T-helper 9 cell (primary cell): ENCODE data around the gene SEMA3C.

Experiments used
- DNase-seq: peaks from one replicate; pipeline ENCODE4 v3.0.0-alpha.2; 2020

The SEMA3C gene

DNA sequence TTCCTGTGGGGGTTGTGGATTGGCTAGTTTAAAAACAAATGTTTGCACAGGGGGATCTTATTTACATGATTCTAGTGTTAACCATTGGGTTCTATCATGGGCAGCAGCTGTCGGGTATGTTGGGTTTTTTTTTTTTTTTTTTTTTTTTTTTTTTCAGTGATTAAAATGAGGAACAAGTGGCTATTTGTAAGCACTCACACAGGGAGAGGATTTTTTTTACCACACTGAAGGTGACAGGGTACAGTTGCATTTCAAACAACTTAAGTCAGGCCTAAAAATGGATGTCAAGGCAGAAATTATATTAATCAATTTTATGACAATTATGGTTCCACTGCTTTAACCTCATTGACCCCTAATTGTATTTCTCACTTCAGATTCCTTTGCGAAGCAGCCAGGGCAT, 187.6 kb downstream of the SEMA3C start:
- no peak for DNase-seq

DNA sequence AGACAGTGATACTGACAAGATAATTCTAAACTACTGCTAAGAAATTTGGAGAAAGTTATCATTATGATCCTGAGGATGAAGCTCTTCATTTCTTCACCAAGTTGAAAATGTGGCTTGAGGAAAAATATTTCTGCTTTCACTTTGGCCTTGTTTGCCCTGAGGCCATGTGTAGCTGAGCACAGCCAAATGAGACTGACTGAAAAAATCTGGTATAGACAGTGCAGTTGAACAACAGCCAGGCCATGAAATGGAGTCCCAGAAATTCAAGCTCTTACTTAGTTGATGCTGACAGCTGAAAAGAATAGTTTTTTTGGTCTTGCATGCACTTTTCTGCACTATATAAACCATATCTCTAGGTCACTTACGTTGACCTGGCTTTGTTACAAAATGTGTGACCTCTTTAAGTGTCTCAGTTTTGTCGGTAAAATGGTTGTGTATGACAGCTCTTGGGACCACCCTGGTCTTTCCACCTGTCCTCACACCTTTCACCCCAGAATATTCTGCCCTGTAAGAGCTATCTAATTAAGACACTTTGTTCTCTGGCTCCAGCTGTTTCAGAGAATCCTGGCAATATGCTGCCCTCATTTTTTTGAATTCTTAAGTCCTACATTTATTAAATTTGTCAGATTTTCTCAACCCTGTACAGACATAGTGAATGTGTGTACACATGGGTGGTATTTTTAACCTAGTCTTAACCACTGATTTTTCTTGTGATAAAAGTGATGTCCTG, 189.1 kb downstream of the SEMA3C start:
- no peak for DNase-seq

DNA sequence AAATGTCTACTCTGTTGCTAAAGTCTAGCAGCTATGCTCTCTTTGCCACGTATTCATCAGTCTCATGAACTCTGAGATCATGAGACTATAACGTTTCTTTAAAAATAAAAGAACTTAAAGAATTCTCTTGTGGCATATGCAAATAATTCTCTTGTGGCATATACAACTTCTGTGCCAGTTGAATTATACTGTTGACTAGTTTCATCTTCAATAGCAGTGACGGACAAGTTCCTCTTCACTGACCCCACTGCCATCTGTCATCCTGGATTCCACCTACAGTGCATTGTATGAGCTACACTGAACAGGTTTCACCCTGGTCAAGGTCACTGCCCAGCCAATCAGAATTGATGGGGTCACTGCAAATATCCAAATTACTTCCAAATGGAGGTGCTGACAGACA, 192.2 kb downstream of the SEMA3C start:
- DNase-seq, result no peak

DNA sequence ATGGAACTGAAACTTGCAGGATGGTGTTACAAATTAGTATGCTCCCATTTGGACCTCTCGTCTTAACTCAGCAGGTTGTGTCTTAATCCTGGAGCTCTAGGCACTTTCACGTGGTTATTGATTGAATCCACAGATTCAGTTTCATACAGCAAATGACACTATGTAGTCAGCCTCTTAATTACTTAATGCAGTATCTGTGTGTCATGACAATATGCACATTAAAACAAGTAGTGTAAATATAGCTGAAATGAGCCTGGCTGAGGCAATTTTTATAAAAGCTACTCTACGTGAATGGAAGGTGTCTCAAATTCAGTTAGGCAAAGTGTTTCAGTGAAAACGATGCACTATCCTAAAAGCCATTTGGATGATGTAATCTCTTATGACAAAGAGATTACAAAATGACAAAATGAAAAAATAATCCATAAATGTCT, 193.7 kb downstream of the SEMA3C start:
- no peak for DNase-seq

DNA sequence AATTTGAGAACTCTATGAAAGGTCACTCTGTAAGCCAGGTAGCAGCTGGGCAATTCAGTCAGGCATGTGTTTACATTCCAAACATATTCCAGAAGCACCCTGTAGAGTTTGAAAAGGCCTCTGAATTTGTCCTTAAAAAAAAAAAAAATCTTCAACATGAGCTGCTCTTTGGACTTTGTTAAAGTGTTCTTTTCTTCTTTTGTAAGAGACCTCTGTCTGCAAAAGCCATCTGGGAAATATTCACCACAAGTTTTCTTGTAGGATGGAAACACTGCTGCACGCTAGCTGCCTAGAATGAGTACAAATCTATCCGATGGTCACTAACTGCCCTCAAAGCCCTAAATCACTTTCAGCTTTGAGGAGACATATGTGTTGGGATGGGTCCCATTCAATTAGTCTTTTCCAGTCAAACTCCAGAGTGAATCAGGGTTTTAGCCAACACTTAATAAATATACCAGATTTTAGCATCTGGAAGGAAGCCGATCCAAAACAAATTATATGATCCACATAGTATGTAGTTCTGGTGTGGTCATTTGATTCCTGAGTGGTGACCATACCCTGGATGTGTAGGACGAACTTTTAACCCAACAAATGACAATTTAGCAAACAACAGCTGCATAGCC, 194.5 kb downstream of the SEMA3C start:
- no peak for DNase-seq

DNA sequence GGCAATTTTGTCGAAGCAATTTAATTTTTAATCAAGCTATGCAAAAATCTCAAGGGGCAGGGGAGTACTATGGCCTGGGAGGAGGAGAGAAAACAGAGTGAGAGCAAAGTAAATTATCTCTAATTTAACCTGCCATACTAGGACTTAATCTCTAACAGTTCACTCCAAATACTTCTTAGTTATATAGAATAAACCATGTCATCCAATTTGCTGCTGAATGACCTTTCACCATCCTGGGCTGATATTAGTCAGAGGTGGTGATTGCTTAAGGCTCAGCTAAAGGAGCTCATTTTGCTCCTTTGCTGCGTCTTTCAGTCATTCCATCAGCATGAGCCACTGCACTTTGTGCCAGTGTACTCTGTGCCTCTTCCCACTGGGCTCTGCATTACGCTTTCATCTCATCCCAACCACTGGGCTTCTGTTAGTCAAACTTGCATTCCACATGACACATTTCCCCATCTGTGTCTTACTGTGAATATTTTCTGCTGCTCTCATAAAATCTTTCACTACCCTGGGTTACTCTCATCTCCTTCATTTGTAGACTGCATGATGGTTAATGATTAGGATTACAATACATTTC, 196.1 kb downstream of the SEMA3C start:
- DNase-seq, result no peak

DNA sequence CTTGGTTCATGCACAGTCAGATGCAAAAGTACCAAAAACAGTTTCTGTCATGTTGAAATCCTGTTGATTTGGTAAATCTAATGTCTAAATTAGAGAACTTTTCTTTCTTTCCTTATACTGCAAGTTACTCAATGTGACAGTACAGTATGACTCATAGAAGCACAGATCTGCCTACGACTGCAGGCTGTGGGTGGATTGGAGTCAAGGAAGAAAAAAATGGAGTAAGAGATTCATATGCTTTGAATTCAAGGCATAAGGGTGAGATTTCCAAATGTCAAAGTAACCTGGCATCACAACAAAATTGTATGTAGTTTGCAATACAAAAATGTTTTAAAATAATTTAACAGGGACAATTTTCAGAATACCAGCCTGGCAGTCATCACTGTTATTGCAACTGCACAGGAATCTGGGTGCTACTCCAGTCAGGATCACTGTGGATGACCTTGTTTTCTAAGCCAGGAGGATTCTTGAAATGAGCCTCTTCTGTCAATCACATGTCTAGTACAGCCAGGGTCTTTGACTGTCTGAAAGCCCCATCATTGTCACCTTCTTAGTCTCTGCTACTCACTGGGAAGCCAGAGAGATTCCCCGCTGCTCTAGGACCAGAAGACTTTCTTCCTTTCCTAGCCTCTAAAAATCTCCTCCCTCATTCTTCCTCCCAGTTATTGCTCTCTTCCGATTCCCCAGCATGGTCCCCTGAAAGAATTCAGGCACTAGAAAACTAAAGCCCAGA, 196.8 kb downstream of the SEMA3C start:
- no peak for DNase-seq

DNA sequence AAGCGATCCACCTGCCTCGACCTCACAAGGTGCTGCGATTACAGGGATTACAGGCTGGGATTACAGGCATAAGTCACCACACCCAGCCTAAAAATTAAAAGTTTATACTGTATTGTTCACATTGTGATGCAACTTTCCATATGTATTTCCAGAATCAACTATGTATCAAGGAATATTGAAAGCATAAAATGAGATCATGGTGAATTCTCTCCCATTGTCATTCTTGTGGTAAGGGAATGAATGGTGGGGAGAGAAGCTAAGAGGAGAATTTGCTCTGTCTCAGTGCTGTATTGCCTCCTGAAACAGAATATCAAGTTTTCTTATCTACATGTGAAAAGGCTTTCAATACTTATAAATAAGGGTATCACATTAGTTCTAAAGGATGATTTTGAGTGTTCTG, 198.7 kb downstream of the SEMA3C start:
- DNase-seq, result no peak

DNA sequence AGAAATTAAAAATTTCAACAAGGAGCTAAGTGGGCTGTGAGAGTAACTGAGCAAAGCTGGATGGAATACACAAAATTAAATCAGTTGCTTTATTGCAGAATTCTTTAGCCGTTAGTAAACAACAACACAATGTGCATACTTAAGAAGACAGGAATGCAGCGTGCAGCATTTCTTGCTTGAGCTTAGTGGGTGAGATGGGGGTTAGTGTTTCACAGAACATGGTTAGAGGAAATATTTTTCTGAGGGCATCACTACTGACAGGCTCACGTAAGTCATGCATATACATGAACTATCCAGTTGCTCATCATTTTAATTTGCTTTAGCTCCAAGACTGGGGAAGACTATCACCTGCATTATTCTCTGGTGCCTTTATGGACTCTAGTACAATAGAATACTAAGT, 199.6 kb downstream of the SEMA3C start:
- DNase-seq, result no peak

DNA sequence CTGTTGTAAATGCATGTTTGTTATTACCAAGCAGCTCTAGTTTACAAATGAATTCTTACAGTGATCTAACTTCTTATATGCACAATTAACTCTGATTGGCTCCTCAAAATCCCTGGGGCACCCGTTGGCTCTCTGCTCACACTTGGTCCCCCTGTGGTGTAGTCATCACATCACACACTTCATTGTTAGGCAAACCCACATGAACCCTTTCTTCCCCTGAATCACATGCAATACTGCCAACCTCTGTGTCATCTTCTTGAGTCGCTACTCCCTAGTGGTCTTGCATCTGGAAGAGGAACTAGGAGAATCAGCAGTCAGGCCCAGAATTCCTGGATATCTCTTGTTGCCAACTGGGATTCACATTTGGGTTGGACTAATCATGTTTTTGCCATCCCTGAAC, 207.3 kb downstream of the SEMA3C start:
- DNase-seq, result no peak

DNA sequence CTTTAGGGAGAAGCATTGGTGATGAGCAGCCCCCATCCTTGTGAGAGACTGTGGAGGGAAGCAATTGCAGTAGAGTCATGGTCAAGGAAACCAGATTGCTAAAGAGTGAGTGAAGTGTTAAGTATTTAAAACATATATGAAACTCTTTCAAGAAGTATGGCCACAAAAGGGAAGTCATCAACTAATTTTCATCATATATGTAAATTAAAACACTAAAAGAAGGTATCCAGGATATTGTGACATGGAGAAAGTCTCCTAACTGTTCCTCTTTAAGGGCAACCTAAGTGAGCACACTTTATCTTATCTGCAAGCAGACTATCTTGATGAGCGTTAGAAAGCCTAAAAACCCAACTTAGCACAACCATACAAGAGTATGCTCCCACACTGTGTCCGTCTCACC, 210.7 kb downstream of the SEMA3C start:
- DNase-seq, result no peak

DNA sequence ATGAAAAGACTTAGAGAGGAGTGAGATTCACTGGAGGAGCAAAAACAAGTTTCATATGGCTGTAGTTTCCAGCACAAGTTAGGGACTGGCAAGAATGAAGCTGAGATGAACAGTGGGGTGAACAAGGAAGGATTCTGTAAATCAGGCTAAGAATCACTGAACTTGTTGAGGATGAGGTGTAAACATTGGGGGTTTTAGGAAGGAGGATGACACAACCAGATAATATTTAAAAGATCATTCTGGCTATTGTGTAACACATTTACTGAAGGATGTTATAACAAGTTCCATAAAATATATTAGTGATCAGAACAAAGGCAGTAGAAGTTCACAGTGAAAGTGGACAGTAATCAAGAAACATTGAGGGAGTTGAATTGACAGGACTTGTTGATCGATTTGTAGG, 211.5 kb downstream of the SEMA3C start:
- no peak for DNase-seq

DNA sequence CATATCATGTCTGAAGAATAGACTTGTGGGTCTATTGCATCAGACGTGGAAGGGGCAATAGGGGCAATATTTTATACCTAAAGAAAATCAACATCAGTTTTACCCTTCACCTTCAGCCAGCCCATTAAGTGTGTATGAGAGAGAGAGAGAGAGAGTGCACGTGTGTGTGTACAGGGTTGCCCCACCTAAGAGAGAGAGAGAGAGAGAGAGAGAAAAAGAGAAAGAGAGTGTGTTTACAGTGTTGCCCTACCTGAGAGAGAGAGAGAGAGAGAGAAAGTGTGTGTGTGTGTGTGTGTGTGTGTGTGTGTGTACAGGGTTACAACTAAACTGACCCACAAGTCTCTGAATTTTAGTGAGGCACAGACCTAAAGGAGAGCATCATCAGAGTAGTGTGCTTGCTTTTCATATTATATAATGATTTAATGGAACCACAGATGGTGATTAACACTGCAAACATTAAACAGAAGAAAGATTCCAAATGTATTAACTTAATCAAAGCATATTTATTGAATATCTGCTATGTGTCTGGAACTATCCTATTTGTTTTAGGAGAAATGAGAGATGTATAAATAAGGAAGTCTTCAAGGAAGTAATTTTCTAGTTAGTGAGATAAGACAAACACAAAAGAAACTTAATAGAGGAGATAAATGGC, 213.6 kb downstream of the SEMA3C start:
- DNase-seq, result no peak

DNA sequence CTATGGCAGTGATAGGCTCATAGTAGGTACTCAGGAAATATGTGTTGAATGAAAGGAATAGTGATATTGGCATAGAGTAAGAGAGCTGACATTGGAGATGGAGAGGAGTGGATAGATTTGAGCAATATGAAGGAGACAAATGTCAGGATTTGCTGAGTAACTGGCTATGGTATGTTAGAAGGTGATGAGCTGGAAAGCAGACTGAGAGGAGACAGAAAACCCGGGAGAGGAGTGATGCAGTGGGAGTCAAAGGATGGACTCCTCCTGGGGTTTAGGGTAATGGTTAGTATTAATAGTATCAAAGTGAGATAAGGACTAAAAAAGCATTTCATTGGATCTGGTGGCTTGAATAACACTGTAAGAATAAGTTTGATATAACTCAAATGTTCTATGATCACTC, 215.6 kb downstream of the SEMA3C start:
- no peak for DNase-seq

DNA sequence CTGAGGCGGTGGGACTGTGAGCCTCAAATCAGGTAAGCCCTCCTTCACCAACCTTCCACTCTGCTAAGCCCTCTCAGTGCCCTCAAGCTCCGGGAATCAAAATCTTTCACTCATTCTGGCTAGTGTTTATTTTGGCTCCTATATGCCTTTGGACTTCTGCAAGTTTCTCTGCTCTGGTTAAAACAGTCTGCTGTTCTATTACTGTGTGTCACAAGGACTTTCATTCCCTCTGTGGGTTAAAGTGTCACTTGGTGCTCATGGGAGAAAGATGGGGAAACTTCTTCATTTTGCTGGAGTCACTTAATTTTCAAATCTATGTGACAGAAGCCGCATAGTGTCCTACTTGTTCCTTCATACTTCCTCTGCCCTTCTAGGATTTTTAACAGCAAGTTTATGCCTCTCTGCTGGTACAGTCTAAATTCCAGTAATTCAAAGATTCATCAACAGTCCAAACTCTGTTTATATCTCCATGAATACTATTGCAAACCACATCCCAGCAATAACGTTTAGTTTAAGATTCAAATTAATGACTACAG, 219.1 kb downstream of the SEMA3C start:
- no peak for DNase-seq

DNA sequence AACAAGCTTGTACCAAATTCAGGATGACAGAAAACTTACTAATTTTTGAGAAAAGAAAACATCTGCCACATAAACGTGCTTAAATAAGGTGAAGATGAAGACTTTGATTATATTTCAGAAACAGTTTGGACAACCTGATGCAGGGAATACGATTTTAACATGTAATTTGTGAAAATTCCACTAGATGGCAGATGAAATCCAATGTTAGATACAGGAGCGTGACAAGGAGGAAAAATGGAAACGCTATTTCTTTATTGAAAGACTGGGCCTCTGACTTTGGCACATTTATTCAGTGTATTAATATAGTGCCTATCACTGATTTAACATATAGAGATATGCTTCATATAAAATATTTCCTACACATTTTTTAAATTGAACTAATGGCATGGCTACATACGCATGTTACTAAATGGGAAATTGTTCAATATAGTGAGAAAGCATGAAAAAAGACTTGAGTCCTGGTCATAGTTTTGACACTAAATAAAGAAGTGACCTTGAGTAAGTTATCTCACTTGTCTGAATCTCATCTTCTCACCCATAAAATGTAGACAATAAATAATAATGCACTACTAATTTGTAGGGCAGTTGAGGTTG, 219.7 kb downstream of the SEMA3C start:
- DNase-seq, result no peak
